Measurements from ENCODE around the gene NPRL2.

Gene NPRL2

DNA sequence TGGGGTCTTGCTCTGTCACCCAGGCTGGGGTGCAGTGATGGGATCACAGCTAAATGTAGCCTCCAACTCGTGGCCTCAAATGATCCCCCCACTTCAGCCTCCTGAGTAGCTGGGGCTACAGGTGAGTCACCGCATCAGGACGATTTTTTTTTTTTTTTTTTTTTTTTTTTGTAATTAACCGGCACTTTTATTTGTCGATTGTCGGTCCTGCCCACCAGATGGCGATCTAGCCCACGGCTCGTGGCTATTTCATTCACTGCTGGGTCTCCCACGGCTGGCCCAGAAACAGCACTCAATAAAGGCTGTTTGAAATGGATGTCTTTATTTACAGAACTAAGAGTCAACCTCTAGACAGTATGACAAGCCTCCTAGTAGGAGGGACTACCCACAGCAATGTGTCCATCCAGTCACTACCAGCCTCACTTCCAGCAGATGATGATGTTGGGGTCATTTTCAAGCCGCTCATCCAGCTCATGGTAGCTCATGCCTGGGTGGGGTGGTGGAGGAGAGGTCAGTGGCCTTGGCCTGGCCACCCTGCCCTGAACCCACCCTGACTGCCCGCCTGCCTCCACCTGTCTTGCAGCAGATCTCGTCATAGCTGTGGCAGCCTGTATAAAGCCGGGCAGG is 3.3 kb downstream of the NPRL2 start:
- peak; percentile 80 for DNase-seq

DNA sequence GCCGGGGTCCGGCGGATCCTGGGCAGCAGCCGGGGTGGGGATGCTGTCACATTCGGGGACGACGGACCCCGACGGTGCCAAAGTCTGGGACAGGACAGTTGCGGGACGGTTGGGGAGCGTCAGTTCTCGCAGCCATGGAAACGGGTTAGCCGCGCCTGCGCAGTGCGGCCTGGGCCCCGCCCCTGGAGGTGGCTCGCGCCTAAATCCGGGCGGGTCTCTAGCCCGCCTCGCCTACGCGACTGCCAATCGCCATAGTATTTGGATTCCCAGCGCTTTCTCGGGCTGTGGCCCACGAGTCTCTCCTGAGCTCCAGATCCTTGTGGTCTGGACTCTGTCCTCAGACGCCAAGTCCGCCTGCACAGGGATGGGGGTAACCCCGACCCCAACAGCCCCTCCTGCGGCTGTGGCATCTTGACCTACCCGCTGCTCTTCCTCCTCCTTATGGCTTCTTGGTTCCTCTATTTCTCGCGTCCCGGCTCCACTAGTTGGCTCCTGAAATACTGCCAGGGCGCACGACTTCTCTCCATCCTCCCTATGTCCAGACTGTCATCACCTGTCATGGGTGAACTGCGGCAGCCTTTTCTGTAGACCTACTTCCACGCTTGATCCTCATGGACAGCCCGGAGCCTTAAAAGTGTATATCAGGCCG is 4.9 kb downstream of the NPRL2 start, which contains the start of gene ZMYND10:
ZMYND10 (minus strand) TSS at position 147 of the 649 bp plus-strand sequence. CDS start 153 bp downstream, outside the sequence.
- peak; percentile 76 for DNase-seq

DNA sequence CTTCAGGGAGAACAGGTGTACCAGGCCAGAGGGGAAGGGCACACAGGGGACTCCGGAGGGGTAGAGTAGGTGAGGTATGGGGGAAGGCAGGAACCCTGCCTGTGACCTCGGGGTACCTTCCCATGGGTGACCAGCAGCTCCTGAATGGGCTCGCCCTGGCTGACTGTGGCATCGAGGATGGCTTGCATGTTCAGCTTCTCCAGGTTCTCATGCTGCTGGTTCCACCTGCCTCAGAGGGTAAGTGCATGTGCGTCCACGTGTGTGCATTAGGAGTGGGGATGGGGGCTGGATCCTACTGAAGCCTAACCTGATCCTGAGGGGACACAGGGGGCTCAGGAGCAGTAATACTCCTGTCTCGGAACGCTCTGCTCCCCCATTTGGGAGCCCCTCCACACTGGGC is 5.6 kb downstream of the NPRL2 start:
- no peak for DNase-seq

DNA sequence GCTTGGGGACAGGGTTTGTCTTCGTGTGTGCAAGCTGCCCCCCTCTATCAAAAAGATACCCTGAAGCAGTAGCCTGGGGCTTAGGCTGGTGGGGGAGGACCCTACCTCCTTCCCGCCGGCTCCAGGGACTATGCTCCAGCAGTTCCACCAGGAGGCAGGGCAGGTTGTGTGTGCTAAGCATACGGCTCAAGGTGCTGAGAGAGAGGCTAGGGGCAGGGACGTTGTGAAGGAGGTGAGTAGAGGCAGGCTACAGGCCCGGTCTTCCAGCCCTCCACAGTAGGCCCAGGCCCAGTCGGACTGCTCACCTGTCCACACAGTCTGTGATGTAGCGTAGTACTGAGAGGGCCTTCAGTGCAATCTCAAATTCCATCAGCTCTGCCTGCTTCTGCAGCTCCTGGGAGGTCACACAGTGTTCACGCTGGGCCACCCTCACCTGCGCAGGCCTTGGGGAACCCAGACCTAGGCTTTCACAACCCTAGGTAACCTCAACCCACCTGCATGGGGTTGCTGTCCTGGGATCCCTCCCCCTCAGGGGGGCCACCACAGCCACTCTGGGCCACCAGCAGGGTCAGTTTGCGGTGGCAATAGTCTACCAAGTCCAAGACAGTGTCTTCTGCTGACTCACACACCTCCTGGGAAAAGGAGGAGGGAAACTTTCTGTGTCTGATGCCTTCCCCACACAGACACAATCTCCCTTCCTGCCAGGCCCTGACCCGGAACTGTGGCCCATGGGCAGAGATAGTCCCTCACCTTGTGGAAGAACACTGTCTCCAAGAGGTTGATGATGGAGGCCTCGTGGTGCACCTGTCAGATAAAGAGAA is 7.6 kb downstream of the NPRL2 start:
- DNase-seq, result no peak

DNA sequence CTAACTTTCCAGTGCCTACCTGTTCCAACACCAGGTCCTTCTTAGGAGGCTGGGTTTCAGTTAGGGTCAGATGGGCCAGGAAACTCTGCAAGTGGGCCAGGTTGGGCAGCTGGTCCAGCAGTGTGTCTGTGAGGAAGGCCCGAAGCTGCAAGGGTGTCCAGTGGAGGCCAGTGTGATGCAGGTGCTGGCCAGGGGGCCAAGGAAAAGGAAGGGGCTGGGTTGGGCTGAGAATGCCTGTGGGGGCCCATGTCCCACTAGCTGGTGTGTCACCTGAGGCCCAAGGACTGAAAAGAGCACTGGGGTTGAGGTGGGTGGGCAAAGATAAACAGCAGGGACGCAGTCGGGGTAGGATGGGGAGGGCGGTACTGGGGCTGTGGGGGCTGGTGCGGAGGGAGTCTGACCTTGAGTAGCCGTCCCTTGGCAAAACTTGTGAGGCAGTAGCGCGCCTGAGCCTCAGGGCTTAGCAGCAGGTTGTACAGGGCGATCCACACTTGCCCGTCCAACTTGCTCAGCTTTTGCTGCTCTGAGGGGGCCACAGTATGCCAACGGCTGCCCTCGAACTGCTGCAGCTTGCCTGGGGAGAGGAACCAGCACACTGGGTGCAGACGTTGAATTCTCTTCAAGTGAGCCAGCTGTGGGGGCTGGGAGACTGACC is 8.5 kb downstream of the NPRL2 start:
- DNase-seq, result no peak

DNA sequence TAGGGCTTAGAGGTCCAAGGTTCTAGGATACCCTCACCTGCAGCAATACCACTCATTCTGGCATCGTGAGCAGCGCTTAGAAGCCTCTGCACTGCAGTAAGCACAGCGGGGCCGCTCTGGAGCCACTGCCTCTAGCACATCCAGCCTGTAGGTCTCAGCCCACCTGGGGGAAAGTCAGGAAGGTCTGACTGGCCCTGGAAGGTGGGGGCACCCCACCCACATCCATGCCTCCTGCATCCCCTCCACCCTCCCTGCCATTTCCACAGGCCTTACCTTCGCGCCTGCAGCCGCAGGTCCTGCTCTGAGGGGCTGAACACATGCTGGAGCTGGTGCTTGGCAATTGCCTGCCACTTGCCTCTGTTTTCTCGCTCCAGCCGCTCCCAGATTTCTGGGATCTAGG is 9.0 kb downstream of the NPRL2 start:
- DNase-seq, result no peak

DNA sequence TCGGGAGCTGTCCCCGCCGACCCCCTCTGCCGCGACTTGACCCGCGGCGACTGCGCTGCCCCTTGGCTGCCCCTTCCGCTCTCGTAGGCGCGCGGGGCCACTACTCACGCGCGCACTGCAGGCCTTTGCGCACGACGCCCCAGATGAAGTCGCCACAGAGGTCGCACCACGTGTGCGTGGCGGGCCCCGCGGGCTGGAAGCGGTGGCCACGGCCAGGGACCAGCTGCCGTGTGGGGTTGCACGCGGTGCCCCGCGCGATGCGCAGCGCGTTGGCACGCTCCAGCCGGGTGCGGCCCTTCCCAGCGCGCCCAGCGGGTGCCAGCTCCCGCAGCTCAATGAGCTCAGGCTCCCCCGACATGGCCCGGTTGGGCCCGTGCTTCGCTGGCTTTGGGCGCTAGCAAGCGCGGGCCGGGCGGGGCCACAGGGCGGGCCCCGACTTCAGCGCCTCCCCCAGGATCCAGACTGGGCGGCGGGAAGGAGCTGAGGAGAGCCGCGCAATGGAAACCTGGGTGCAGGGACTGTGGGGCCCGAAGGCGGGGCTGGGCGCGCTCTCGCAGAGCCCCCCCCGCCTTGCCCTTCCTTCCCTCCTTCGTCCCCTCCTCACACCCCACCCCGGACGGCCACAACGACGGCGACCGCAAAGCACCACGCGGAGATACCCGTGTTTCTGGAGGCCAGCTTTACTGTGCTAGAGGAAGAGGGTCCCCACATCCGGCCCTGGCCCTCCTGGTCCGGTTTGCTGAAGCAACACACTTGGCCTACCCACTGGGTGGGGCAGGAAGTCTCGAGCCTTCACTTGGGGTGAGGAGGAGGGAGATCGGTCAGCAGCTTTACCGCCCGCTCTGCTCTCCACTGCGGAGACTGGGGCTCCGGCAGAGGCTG is 9.9 kb downstream of the NPRL2 start, which contains the start of gene RASSF1:
RASSF1 (minus strand) TSS at position 389 of the 882 bp plus-strand sequence; CDS start at position 358, 31 bp downstream.
- DNase-seq, result peak; percentile 71

DNA sequence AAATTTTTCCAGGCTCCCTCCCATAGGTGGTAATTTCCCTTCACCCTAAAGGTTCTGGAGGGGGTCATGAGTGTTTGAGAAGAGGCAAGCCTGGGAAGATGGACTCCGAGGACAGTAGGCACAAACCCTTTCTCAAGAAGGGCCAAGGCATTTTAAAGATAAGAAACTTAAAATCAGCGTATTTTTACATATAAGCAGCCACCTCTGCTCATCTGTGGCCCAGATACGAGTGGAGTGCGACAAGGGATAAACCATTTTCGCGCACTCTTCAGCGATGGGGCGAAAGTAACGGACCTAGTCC is 10.5 kb downstream of the NPRL2 start:
- no peak for DNase-seq

DNA sequence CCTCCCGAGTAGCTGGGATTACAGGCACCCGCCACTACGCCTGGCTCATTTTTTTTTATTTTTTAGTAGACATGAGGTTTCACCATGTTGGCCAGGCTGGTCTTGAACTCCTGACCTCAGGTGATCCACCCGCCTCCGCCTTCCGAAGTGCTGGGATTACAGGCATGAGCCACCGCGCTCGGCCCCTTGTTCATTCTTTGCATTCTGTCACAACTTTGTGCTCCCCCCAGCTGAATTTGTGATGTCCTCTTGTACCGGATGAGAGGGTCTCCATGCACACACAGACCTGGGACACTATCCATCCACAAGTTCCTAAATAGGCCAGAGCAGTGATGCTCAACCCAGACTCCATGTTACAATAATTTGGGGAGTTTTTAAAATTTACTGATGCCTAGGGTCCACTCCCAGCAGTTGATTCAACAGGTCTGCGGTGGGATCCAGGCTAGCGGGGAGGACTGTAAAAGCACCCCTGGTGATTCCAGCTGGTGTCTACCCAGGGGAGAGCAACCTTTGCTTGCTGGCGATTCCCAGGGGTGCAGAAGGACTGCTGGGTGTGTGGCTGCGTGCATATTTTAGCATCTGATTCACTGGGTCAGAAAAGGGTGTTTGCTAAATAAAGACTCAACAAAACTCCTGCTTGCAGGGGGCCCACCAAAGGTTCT is 11.0 kb downstream of the NPRL2 start:
- DNase-seq, result no peak

DNA sequence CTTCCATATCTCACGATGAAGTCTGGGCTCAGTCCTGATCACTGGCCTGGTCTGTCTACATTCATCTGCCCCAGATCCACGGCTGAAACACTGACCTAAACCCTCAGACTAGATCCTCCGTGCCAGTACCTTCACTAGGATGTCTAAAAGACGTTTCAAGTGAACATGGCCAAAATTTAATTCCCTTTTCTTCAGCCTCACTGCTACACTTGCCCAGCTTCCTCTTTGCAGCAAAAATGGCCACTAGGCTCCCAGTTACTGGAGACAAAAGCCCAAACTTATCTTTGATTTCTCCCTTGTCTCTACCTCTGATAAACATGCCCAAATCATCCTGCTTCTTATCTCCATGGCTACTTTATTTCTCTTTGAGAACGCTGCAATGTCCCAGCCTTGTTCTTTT is 11.6 kb downstream of the NPRL2 start:
- DNase-seq, result no peak

DNA sequence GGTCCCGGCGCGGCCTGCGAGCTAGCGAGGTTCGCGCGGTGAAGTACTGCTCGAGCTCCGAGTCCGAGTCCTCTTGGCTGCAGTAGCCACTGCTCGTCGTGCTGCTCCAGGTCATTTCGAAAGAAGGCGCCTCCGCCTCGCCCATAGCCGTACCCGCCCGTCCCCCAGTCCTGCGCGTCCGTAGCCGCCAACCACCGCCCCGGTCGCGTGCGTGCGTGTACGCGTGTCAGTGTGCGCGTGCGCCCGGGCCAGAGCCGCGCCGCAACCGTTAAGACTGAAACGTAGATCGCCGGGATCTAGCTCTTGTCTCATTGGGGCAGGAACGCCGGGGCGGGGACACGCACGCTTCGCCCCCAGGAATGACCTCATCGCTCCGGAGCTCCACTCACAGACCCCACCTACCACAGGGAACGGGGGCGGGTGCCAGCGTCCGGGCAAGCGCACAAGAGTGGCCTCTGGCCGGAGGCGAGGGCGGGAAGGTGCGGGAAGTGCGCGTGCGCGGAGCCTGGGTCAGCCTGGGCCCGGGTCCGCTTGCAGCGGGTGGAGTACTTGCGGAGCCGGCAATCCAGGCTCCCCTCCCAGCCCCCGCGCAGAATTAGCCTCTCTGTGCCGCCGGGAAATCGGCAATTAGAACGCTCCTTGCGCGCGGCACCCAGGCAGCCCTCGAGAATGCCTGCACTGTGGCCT is 13.3 kb downstream of the NPRL2 start:
- peak; percentile 97 for DNase-seq

DNA sequence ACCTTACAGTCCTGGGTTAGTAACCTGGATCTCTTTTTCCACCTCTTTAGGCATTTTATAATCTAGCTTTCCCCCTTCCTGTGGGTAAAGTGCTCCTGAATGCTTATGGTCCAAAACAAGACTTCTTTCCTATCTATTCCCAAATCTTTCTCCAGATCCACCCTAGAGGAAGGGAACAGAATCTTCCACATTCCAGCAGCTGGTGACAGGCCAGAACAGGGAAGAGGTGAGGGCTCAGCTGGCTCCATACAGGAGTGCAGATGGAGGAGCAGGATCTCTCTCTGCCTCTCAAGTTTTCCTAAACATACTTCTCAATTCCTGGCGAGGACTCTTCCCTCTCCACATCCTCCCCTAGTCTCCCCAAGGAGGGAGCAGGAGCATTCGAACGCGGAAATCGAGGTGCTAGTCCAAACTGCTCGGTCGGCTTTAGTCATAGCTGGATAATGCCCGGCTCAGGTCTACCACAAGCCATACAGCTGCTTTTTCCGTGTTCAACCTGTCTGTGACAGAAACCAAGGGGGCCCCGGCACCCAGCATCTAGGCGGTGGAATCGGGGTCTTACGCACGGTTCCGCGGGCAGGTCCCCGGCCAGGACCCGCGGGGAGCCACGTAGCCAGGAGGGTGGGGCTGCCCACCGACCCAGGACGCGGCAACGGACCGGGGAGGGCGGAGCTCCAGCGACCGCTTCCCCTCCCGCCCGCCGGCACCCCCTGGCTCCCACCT is 14.0 kb downstream of the NPRL2 start:
- DNase-seq, result peak; percentile 62

DNA sequence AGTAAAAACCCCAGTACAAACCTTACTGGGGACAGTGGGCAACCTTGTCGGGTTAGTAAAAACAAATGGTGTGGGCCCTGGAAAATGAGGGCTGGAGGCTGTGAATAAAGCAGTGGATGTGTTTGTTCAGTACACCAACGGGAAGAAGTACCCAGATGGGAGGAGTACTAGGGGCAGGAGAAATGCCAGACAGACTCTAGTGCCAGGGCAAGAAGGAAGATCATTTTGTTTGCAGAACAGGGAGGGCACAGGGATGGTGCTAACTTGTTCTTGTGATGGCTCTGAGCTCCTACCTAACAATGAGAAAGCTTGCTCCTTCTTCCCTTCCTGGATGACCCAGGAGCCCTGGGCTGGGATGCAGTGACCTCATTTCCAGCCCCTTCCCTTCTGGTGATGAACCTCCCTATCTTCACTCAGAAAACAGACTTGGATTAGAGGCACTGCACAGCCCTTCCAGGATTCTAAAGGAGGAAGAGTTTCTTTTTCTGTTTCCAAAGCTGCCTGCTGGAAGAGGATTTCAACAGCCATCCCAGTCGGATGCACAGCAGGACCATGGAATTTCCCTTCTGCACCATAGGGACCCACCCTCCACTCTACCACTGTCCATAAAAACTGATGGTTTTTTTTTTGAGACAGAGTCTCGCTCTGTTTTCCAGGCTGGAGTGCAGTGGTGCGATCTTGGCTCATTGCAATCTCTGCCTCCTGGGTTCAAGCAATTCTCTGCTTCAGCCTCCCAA is 16.1 kb downstream of the NPRL2 start:
- no peak for DNase-seq

DNA sequence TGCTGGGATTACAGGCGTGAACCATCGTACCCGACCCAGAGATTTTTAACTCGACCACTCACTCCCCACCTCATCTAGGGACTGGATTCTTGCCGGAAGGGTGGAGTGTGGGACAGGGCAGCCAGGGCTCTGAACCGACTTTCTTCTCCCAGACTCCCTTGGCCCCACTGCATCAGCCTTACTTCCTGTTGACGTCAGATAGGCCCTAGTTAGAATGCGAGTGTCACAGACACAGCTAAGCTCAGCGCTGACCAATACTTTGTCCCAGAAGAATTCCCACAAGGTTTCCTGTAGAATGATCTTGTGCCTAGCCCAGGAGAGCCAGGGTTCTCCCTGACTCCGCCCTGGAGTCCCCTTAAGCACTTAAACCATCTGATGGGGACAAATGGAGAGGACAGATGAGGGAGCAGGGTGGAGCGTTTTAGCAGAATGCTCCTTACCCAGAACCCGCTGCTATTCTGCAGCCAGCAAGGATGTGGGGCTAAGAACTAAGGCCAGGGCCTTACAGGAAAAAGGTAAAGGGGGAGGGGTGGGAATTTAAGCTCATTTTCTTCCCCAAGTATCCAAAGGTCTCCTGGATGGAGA is 16.7 kb downstream of the NPRL2 start:
- DNase-seq, result no peak

DNA sequence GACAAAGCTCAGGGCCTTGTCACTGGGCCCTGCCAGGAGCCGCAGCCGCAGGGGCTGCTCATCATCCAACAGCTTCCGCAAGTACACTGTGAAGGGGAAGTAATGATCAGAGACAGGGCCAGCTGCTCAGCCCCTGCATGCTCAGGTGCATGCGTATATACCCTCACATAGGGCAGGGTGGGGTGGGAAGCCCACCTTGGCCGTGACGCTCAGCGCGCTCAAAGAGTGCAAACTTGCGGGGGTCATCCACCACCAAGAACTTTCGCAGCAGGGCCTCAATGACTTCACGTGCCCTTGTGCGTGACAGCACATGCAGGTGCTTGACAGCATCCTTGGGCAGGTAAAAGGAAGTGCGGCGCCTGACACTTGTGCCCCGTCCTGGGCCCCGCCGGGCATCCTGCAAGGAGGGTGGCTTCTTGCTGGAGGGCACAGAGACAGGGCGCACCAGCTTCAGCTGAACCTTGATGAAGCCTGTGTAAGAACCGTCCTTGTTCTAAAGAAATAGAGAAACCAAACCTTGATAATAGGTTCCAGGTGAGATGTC is 19.1 kb downstream of the NPRL2 start:
- DNase-seq, result no peak

DNA sequence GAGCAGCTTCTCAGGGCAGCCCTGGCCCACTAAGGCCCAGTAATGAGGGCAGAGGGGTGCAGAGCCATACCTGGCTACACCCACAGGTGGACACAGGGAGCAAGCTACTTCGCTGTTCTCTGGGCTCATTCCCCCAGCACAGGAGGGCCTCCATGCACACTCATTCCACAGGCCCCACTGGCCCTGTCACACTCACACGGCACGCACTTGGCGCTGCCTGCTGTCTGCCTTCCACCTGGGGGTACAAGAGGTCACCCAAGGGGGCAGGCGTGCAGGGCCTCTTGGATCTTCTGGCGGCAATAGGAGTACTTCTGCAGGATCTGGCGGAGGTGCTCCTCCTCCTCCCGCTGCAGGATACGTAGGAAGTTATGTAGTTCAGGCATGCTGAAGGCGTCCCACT is 20.2 kb downstream of the NPRL2 start:
- DNase-seq, result no peak

DNA sequence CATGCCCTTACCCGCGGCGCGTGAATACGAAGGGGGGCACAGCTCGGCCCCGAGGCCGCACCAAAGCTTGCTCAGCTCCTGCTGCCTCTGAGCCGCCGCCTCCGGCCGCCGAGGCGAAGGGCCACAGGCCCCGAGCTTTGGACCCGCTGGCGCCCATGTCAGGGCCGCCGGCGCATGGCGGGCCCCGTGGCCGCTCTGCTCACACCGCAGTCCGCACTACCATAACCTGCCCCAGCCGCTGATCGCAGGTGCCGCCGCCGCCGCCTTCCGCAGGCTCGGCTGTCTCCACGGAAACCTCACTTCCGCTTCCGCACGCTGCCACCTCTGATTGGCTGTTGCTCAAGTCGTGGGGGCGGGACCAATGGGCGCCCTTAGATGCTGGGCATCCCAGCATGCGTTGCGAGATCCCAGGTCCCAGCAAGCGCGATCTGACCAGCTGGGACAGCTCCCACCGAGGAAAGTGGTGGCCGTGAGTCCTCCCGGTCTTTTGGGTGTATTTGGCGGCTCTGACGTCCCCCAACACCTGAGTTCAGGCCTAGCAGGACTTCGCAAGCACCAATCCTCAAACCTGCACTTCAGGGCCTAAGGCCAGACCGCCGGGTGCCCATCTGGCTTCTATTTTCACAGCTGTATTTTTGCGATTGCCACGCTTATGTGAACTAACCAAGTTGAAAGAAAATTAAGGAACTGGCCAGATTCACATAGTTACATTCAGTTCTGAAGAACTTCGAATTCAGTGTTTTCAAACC is 22.5 kb downstream of the NPRL2 start, which contains the start of gene TUSC2:
TUSC2 (minus strand) TSS at position 281 of the 749 bp plus-strand sequence; CDS start at position 157, 124 bp downstream.
- DNase-seq, result peak; percentile 96

DNA sequence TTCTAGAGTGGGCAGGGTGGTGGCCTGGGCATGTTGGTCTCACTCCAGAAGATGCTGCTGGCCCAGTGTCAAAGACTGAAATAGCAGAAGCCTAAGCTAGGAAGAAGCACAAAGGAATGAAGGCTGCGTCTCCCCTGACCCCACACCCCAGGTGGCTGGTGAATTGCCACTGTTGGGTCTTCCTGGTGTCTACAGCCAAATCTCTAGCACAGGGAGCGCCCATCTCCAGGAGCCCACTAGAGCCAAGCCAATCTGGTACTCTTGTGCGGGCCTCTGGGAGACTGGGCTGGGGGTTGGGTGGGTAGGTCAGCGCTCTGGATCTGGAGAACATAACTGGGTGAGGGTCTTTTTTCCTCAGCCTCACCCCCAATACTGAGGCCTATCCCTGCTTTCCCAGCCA is 23.4 kb downstream of the NPRL2 start:
- DNase-seq, result no peak

Data from stimulated activated CD4-positive, alpha-beta T cell treated with anti-CD3 and anti-CD28 coated beads, Interleukin-4, amount 100 ng/mL, for 24 hours (primary cell).